WTC11 (cell line): ENCODE measurements around the gene BRSK2.

Source experiments
- CTCF ChIP-seq: fragments of 200-600 bp; IDR thresholded peaks from 2 replicates; pipeline ENCODE4 v1.8.0; 2022; ENCODE audit warnings: antibody characterized with exemption
- ELF4 ChIP-seq: sonication (generic); formaldehyde crosslinking; IDR thresholded peaks from 2 replicates; pipeline ENCODE4 v1.8.1; 2022; ENCODE audit warnings: low read depth, mild to moderate bottlenecking, moderate library complexity, missing genetic modification reagents
- GTF2I ChIP-seq: fragments of 250-450 bp; sonication (Bioruptor Pico); conservative IDR thresholded peaks from 2 replicates; pipeline ENCODE4 v1.4.0; 2021; ENCODE audit warnings: mild to moderate bottlenecking
- MAX ChIP-seq: sonication (generic); formaldehyde crosslinking; IDR thresholded peaks from 2 replicates; pipeline ENCODE4 v1.8.0; 2022; ENCODE audit warnings: mild to moderate bottlenecking, missing genetic modification reagents
- ZNF512 ChIP-seq: sonication (generic); formaldehyde crosslinking; IDR thresholded peaks from 2 replicates; pipeline ENCODE4 v1.8.1; 2022; ENCODE audit warnings: missing genetic modification reagents, borderline replicate concordance

- TF ChIP-seq GTF2I (CRISPR knock-in tag) (no peak), CTCF (no peak), ZNF512 (CRISPR knock-in tag) (no peak), ELF4 (CRISPR knock-in tag) (no peak), MAX (CRISPR knock-in tag) (no peak)
Observed at GRCh38 chr11:1345737-1346513, 43.8 kb upstream of the BRSK2 start.
